HG03280 (cell line): Measurements from ENCODE around the gene INSL6.
"Not testable (repeated sequence)": the region's sequence is repeated elsewhere in the genome, so short reads cannot be mapped to it uniquely, and the experiment has no call there.

Source experiments
- ATAC-seq: cut with Tn5 transposase; IDR thresholded peaks from one replicate; pipeline ENCODE4 v1.9.1; 2021; ENCODE audit warnings: mild to moderate bottlenecking, moderate library complexity; ENCODE audit not compliant: unreplicated experiment

The INSL6 gene

DNA sequence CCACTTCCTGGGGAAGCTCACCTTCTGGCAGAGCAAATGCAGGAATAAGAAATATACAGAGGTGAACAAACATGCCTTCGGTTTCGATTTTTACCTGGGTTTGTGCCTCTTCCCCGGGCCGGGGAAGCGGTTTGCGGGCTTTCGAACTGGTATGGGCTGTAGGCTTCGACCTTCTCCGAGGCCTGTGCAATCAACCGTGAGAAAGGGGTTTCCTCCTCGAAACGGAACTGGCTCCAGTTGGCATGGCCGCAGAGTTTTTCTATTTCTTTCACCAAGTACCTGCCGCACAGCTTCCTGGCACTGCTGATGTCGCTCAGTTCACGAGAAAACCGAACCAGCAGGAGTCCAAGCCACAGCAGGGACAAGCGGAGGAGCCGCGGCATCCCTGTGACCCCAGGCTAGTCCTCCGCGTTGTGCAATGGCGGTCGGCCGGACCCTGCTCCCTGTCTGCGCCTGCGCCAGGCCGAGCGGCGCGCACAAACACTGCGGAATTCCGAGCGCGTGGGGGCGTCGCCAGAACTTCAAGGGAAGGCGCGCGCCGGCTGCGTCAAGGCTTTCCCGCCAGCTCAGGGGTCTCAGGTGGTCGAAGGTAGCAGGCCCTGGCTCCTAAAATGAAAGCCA, at the start of gene INSL6:
INSL6 (minus strand) TSS at position 420 of the 621 bp plus-strand sequence; CDS start at position 383, 37 bp downstream.
- ATAC-seq: no peak

DNA sequence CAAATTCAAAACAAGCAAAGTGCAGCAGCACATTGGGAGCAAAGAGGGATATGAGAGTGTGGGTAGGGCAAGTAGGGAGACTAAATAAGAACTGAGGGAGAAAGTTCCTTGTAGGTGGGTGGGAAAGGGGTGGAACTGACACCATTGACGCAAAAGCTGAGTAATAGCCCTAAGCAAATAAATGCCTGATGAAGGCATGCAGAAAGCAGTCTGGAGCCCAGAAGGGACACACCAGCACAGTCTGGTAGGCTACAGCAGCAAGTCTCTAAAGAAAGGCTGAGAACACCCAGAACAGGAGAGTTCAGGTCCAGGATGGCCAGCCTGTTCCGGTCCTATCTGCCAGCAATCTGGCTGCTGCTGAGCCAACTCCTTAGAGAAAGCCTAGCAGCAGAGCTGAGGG, 45.8 kb upstream of the INSL6 start, which contains the start of gene INSL4:
INSL4 (plus strand) TSS at position 208 of the 400 bp plus-strand sequence; CDS start at position 313, 105 bp downstream.
- ATAC-seq: no peak

- no peak for ATAC-seq
Measured at GRCh38 chr9:5230554-5230953, 45.1 kb upstream of the INSL6 start.

DNA sequence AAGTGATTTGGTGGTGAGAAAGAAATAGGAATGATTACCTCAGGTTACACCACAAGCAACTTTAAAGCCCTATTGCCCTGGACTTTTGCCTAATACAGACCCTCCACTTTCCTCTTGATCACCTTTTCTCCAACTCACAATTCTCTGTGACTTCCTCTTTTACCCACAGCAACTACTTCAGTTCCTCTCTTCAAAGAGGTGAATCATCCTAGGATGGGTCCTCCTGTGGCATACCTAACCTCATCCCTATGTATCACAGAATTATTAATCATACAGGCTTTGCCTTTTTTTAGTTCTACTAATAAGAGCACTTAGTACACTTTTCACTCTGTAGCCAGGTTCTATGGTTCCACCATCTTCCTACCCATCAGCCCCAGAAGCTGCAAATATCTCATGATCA, 19.6 kb upstream of the INSL6 start:
- no peak for ATAC-seq

DNA sequence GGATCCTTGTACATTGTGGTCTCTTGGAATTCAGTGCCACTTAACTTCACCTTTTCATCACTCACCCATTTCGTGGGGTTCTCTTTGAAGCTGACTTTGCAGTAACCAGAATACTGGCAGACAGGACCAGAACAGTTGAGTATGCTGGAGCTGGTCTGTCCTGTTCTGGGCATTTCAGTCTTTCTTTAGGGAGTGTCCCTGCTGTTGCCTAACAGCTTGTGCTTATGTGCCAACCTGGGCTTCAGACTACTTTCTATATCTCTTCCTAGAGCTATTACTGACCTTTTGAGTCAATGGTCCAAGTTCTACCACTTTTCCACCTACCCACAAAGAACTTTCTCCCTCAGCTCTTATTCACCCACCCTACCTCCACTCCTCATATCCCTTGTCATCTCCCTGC, 10.0 kb upstream of the INSL6 start:
- no peak for ATAC-seq

- ATAC-seq: no peak
Measured at GRCh38 chr9:5193345-5193744, 7.9 kb upstream of the INSL6 start.

- ATAC-seq: no peak
Measured at GRCh38 chr9:5191985-5192384, 6.5 kb upstream of the INSL6 start.

GRCh38 chr9:5188060-5188984, 2.9 kb upstream of the INSL6 start:
- ATAC-seq: no peak

DNA sequence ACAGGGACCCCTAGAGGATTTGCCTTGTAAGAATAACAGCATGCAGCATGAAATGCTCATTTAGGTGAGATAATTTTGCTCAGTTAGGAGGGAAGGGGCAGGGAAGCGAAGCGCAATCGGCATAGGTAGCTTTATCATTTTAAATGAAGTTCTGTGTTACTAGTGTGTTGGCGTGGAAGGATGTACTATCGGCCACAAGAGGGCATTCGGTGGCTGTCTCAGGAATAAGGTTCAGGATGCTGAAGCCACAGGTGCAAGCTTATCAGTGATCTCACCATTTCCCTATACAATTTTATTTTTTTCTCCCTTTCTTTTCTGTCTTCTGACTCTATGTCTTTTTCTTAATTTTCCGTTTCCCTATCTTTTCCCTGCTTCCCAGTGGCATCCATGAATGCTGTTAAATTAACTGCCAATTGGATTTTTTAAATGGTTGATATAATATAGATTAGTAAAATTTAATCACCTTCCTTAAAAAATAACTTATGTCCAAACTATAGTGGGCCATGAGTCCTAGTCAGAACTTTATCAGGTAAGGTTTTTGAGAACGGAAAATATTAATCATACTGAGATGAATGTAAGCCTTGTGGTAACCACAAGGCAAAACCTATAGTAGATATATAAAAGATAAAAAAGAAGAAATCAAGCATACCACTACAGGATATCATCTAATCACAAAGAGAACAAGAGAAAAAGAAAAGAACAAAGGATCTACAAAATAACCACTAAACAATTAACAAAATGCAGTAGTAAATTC, 1.2 kb upstream of the INSL6 start:
- ATAC-seq: no peak

GRCh38 chr9:5184776-5185175, 663 bp downstream of the INSL6 start:
- ATAC-seq: no peak

DNA sequence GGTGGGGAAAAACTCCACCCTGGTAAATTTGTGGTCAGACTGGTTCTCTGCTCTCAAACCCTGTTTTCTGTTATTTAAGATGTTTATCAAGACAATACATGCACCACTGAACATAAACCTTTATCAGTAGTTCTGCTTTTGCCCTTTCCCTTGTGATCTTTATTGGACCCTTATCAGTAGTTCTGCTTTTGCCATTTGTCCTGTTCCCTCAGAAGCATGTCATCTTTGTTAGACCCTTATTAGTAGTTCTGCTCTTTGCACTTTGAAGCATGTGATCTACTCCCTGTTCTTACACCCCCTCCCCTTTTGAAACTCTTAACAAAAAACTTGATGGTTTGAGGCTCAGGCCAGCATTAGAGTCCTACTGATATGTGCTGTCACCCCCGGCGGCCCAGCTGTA, 4.8 kb downstream of the INSL6 start:
- not testable (repeated sequence) for ATAC-seq

DNA sequence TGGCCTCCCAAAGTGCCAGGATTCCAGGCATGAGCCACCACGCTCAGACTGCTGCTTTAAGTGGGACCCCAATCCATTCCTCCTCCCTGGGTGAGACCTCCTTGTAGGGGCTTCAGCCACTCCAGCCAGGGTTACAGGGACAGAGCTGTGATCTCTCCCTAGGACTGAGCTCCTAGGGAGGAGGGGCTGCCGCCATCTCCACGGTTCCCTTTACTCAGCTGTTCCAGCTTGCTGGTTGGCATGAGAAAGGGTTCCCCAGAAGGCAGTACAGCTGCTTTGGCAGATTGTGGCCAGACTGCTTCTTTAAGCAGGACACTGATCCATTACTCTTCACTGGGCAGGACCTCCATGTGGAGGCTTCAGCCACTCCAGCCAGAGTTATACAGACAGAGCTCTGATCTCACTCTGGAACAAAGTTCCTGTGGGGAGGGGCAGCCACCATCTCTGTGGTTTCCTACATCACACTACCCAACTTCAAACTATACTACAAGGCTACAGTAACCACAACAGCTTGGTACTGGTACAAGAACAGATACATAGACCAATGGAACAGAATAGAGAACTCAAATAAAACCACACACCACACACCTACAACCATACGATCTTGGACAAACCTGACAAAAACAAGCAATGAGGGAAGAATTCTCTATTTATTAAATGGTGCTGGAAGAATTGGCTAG, 7.2 kb downstream of the INSL6 start:
- ATAC-seq: no peak

- no peak for ATAC-seq
Measured at GRCh38 chr9:5146241-5146640, 39.2 kb downstream of the INSL6 start.

- no peak for ATAC-seq
Measured at GRCh38 chr9:5144217-5144616, 41.2 kb downstream of the INSL6 start.

GRCh38 chr9:5140151-5140550, 45.3 kb downstream of the INSL6 start:
- ATAC-seq: no peak

DNA sequence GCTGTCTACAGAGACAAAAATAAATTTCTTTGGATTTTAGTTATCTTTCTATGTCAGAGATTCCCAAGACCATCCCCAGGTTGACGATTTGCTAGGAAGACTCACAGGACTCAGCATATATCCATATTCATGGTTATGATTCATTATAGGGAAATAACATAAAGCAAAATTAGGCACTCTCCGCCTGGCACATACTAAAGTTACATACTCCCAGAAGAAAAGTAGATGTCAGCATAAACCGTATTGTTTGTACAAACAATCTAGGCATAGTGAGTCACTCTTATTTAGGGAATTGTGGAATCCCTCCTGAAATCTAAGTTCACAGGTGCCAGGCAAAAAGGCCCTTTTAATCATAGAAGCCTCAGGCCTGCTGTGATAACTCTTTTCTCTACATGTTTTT, 62.9 kb downstream of the INSL6 start:
- ATAC-seq: no peak

GRCh38 chr9:5122116-5122515, 63.3 kb downstream of the INSL6 start:
- no peak for ATAC-seq

DNA sequence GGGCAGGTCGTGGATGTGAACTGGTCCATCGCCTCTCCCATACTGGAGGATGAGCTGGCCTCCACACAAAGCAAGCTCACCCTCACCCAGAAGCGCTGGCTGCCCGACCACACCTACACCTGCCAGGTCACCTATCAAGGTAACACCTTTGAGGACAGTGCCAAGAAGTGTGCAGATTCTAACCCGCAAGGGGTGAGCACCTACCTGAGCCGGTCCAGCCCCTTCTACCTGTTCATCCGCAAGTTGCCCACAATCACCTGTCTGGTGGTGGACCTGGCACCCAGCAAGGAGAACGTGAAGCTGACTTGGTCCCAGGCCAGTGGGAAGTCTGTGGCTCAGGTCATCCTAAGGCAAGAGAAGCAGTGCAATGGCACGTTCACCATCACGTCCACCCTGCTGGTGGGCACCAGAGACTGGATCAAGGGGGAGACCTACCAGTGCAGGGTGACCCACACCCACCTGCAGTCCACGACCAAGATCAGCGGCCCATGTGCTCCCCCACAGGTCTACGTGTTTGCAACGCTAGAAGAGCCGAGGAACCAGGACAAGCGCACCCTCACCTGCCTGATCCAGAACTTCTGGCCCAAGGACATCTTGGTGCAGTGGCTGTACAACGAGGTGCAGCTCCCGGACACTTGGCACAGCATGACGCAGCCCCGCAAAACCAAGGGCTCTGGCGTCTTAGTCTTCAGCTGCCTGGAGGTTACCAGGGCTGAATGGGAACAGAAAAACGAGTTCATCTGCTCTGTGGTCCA, 71.3 kb downstream of the INSL6 start:
- no peak for ATAC-seq
